GM12873 (cell line): ENCODE results near the gene CNOT4.

Source experiments
- CTCF ChIP-seq: IDR thresholded peaks from 2 replicates; pipeline ENCODE4 v1.5.1; 2012; ENCODE audit warnings: low read depth, mild to moderate bottlenecking, moderate library complexity, low read length, control low read depth; ENCODE audit not compliant: insufficient read depth; ENCODE audit errors: missing control alignments

The CNOT4 gene

GRCh38 chr7:135392701-135393100 is 117.2 kb downstream of the CNOT4 start:
- TF ChIP-seq CTCF: no peak

- no peak for TF ChIP-seq CTCF
Observed at GRCh38 chr7:135391514-135391913, 118.4 kb downstream of the CNOT4 start.

- no peak for TF ChIP-seq CTCF
Observed at GRCh38 chr7:135390829-135391228, 119.1 kb downstream of the CNOT4 start.

- no peak for TF ChIP-seq CTCF
Observed at GRCh38 chr7:135389971-135390370, 119.9 kb downstream of the CNOT4 start.

GRCh38 chr7:135388616-135389015 is 121.3 kb downstream of the CNOT4 start:
- TF ChIP-seq CTCF: no peak

- no peak for TF ChIP-seq CTCF
Observed at GRCh38 chr7:135386776-135387175, 123.1 kb downstream of the CNOT4 start.

GRCh38 chr7:135386181-135386580 is 123.7 kb downstream of the CNOT4 start:
- no peak for TF ChIP-seq CTCF
